Common myeloid progenitor, CD34-positive (primary cell): ENCODE results near the gene BCL7A.

Experiments
- CTCF ChIA-PET: fragments of 350-600 bp; sonication (Branson Sonifier 250); formaldehyde crosslinking; loops from one replicate; lab custom pipeline; 2021; ENCODE audit warnings: antibody characterized with exemption; lab: Charles Lee
- POLR2A ChIA-PET: fragments of 350-600 bp; sonication (Branson Sonifier 250); formaldehyde crosslinking; loops from one replicate; lab custom pipeline; 2021; ENCODE audit warnings: antibody characterized with exemption; lab: Charles Lee
- DNase-seq, 3 donors: peaks; one replicate each; pipeline versions ENCODE4 v3.0.0 to v3.0.0-alpha.2; 2013
- H3K27ac ChIP-seq, 2 experiments: 1 replicate in 1 of 2; 2 replicates in 1 of 2; pipeline ENCODE4 v1.7.0; 2013; ENCODE audit warnings: inconsistent platforms in 2 of 2, low read length in 2 of 2, mild to moderate bottlenecking in 2 of 2, low read depth in 1 of 2, moderate library complexity in 1 of 2; ENCODE audit not compliant: severe bottlenecking in 2 of 2, insufficient read depth in 1 of 2, poor library complexity in 1 of 2
- H3K27me3 ChIP-seq, 5 experiments: replicated peaks in 2 of 5; 1 replicate in 3 of 5; 2 replicates in 2 of 5; pipeline versions ENCODE4 v1.6.1 to v1.7.0; 2013; ENCODE audit warnings: low read length in 4 of 5, mild to moderate bottlenecking in 2 of 5, moderate library complexity in 2 of 5, inconsistent platforms in 1 of 5; ENCODE audit not compliant: insufficient read depth in 5 of 5, control insufficient read depth in 4 of 5
- H3K36me3 ChIP-seq, 4 experiments: 1 replicate in 2 of 4; 2 replicates in 2 of 4; pipeline versions ENCODE4 v1.6.1 to v1.7.0; 2013; ENCODE audit warnings: low read length in 3 of 4, control low read depth in 1 of 4, mild to moderate bottlenecking in 1 of 4; ENCODE audit not compliant: control insufficient read depth in 4 of 4, insufficient read depth in 4 of 4
- H3K4me1 ChIP-seq, 4 experiments: 1 replicate in 3 of 4; 2 replicates in 1 of 4; pipeline versions ENCODE4 v1.6.1 to v1.7.1; 2013; ENCODE audit warnings: low read length in 3 of 4, mild to moderate bottlenecking in 3 of 4, control low read depth in 1 of 4, inconsistent platforms in 1 of 4, moderate library complexity in 1 of 4; ENCODE audit not compliant: control insufficient read depth in 4 of 4, insufficient read depth in 4 of 4; ENCODE audit errors: control extremely low read depth in 1 of 4
- H3K4me3 ChIP-seq, 7 experiments: 1 replicate in 4 of 7; 2 replicates in 3 of 7; pipeline versions ENCODE4 v1.5.1 to v1.7.0; 2013; ENCODE audit warnings: mild to moderate bottlenecking in 7 of 7, low read length in 6 of 7, moderate library complexity in 6 of 7, inconsistent platforms in 2 of 7, low read depth in 2 of 7, control low read depth in 1 of 7; ENCODE audit not compliant: insufficient read depth in 4 of 7, control insufficient read depth in 1 of 7; ENCODE audit errors: extremely low read depth in 1 of 7
- H3K9me3 ChIP-seq, 5 experiments: 1 replicate in 4 of 5; 2 replicates in 1 of 5; pipeline versions ENCODE4 v1.6.1 to v1.7.1; 2013; ENCODE audit warnings: low read length in 4 of 5, mild to moderate bottlenecking in 2 of 5, inconsistent platforms in 1 of 5, low read depth in 1 of 5, moderate library complexity in 1 of 5; ENCODE audit not compliant: control insufficient read depth in 4 of 5, insufficient read depth in 2 of 5; ENCODE audit errors: control extremely low read depth in 1 of 5
- WGBS: methylation state at CpG from one replicate; pipeline ENCODE4 v1.1.5; 2013; ENCODE audit not compliant: insufficient coverage; 5-methylcytosine and 5-hydroxymethylcytosine counted together

The BCL7A gene

DNA sequence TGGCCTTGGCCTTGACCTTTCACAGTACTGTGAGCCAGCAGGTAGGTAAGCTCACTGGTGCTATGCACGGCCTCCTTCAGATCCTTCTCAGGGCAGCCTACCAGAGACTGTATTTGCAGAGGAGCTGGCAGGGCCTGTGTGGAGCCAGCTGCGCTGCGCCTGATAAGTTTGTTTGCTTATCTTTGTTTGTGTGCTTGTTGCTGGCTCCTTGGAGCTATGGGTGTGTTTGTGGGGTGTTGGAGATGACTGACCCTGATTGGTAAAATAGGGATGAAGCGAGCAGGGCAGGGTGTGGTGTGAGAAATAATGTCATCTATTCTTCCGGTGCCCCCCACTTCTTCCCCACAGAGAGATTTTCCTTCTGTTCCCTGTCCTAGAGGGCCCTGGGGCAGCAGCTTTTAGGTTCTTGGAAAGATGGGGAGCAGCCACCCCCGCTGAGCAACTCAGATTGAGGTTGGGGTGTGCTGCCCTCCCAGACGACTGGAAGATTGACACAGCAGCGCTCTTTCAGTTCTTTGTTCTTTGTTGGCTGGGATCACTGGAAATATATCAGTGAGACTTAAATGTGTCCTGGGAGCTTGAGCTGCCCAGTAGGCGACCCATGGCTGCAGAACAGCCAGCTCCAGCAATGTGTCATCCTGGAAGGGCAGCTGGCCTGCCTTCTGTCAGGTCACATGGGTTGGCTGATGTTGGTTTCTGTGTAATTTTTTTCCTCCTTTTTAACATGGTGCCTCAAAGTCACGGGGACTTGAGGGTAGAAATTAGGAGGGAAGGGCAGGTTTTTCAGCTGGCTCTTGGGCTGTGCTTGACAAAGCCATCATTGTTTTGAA is 76.5 kb downstream of the BCL7A start:
- POLR2A ChIA-PET, result interaction anchor here (0.6 to 1.2 kb wide), 5 partner anchors 9 to 434 kb away, joined by 3 to 5 read pairs (median 3); no protein-coding TSS in a partner anchor
- WGBS, result 67% methylated on average over 6 of the region's 10 CpGs
- peak overlapping the region; percentile 20 to 75 for H3K27ac ChIP-seq
- peak overlapping the region in 2 of 7 experiments; percentile 14 to 44 for H3K4me3 ChIP-seq
- H3K9me3 ChIP-seq, result no peaks in the 10 kb centered on the region
- H3K27me3 ChIP-seq, result no peaks in the 10 kb centered on the region
- H3K36me3 ChIP-seq, result no peaks in the 10 kb centered on the region
- peaks cover 8 to 67% (median 48%) of the 10 kb centered on the region in 4 experiments for H3K4me1 ChIP-seq
- CTCF ChIA-PET, result interaction anchor here (0.7 to 7.9 kb wide), 9 partner anchors 9 to 31 kb away, joined by 3 to 63 read pairs (median 4); partner anchors contain the start of gene MLXIP
- peak; percentile 61 to 89 (median 76) for DNase-seq

DNA sequence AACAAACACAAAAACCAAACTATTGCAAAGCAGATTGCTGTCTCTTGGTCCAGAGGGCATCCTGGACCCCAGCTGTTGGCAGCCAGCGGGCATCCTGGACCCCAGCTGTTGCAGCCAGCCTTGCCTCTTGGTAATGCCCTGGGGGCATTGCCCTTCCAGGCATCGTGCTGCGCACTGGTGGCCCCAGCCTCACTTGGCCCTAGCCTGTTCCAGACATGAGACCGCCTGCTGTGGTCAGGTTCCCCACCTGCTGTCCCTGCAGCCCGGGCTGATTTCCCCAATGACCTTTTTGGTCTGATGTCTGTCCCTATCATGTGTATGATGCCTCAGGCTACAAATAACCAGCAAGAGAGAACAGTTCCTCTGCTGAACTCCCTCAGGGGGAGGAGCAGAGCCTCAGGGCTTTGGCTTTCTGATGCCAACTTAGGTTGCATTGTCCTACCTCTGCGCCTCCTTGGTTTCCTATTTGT is 77.6 kb downstream of the BCL7A start:
- H3K9me3 ChIP-seq, result no peaks in the 10 kb centered on the region
- peak overlapping the region in 3 of 7 experiments; percentile 0 to 54 (median 6) for H3K4me3 ChIP-seq
- DNase-seq, result no peak
- no peaks in the 10 kb centered on the region for H3K27me3 ChIP-seq
- peak overlapping the region in 1 of 2 experiments; percentile 75 for H3K27ac ChIP-seq
- H3K36me3 ChIP-seq, result no peaks in the 10 kb centered on the region
- 93% methylated on average over 5 of the region's 6 CpGs for WGBS
- CTCF ChIA-PET, result interaction anchor here (1.1 to 7.9 kb wide), 6 partner anchors 13 to 307 kb away, joined by 3 to 63 read pairs (median 22); no protein-coding TSS in a partner anchor
- POLR2A ChIA-PET, result interaction anchor here (0.6 kb wide), 2 partner anchors 45 to 297 kb away, joined by 3 to 6 read pairs; no protein-coding TSS in a partner anchor
- H3K4me1 ChIP-seq, result peaks cover 8 to 67% (median 52%) of the 10 kb centered on the region in 4 experiments

DNA sequence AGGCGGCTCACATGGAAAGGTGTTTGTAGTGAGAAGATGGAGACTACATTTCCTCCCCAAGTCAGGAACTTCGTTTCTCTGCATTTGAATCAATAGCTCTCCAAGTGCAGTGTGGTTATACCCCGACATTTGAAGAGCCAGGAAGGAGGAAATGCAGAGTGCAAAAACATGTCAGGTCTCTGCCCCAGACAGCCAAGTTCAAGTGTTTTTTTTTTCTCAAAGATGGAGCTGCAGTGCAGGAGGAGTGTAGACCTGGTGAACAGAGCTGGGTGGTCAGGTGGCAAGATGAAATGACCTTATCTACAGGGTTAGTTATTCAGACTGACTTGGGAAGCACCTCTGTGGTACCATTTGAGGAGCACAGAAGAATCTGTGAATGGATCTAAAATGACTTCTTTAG is 78.2 kb downstream of the BCL7A start:
- WGBS, result 0% methylated on average over 2 of the region's 3 CpGs
- ChIA-PET CTCF (interaction anchor here (0.8 to 7.9 kb wide), 5 partner anchors 13 to 307 kb away, joined by 3 to 63 read pairs (median 5); no protein-coding TSS in a partner anchor), POLR2A (interaction anchor here (0.6 kb wide), 2 partner anchors 45 to 297 kb away, joined by 3 to 6 read pairs; no protein-coding TSS in a partner anchor)
- H3K9me3 ChIP-seq, result no peaks in the 10 kb centered on the region
- H3K4me3 ChIP-seq, result peak overlapping the region in 2 of 7 experiments; percentile 6 to 54
- no peaks in the 10 kb centered on the region for H3K27me3 ChIP-seq
- no peak for DNase-seq
- no peaks in the 10 kb centered on the region for H3K36me3 ChIP-seq
- H3K4me1 ChIP-seq, result peaks cover 8 to 66% (median 56%) of the 10 kb centered on the region in 4 experiments
- H3K27ac ChIP-seq, result peak overlapping the region in 1 of 2 experiments; percentile 75

DNA sequence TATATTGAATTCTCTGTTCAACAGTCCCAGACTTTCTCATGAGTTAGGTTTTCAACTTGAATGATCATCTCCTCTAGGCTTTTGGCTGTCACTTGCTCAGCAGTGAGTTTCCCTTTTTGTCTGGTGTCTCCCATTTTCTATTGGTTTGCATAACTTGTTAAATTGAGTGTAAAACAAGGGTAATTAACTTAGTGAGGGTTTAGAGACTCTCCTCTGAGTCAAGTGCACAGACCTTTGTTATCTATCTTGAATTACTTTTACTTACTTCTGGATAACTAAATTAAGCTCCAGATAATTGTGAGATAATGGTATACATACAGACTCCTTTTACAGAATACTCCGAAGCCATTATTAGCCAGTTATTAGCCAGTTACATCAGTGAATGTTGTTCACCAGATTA is 78.9 kb downstream of the BCL7A start:
- H3K27me3 ChIP-seq, result no peaks in the 10 kb centered on the region
- CTCF ChIA-PET, result interaction anchor here (0.8 to 7.9 kb wide), 4 partner anchors 14 to 46 kb away, joined by 3 to 63 read pairs (median 16); no protein-coding TSS in a partner anchor
- no peak overlapping the region for H3K4me3 ChIP-seq
- no CpG with 5 or more reads among the region's 1 CpG for WGBS
- H3K9me3 ChIP-seq, result no peaks in the 10 kb centered on the region
- no peak for DNase-seq
- no peaks in the 10 kb centered on the region for H3K36me3 ChIP-seq
- peaks cover 11 to 71% (median 62%) of the 10 kb centered on the region in 4 experiments for H3K4me1 ChIP-seq
- POLR2A ChIA-PET, result interaction anchor here (1.4 kb wide), 1 partner anchor 19 kb away, joined by 3 read pairs; no protein-coding TSS in a partner anchor
- no peak overlapping the region for H3K27ac ChIP-seq

DNA sequence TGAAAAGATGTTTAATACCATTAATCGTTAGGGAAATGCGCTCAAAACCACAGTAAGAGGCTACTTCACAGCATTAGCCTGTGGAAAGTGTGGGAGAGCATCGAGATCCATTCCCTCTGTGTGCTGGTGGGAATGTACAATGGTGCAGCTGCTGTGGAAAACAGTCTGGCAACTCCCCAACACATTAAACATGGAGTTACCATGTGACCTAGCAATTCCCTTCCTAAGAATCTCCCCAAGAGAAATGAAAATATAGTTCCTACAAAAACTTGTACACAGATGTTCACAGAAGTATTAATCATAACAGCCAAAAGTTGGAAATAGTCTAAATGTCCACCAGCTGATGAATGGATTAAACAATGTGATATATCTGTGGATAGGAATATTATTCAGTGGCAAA is 80.6 kb downstream of the BCL7A start:
- Histone ChIP-seq H3K4me3 (no peak overlapping the region), H3K36me3 (peaks cover 0 to 6% (median 0%) of the 10 kb centered on the region in 4 experiments), H3K4me1 (peaks cover 11 to 72% (median 59%) of the 10 kb centered on the region in 4 experiments), H3K9me3 (no peaks in the 10 kb centered on the region), H3K27ac (no peak overlapping the region), H3K27me3 (no peaks in the 10 kb centered on the region)
- WGBS, result 100% methylated on average over 2 of the region's 3 CpGs
- CTCF ChIA-PET, result interaction anchor here (1.0 to 7.9 kb wide), 7 partner anchors 9 to 39 kb away, joined by 3 to 63 read pairs (median 4); partner anchors contain the start of gene MLXIP
- no peak for DNase-seq
- POLR2A ChIA-PET, result no interaction called here

DNA sequence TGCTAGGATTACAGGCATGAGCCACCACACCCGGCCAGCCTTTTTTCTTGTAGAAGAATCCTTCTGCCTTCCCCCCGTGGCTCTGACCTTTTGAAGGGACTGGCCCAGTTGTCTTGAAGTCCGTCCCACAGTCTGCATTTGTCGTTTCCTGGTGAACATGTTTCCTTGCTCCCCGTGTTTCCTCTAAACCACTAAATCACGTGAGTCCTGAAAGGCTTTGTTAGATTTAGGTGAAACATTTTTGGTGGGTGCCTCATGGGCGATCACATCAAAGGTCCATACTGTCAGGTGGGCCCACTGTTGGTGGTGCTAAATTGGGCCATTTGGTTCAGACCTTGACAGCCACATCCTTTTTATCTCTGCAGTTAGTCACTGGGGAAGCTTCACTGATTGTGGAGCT is 83.2 kb downstream of the BCL7A start:
- ChIA-PET CTCF (interaction anchor here (1.1 to 3.5 kb wide), 6 partner anchors 15 to 51 kb away, joined by 3 to 26 read pairs (median 6); partner anchors contain the start of gene MLXIP), POLR2A (interaction anchor here (0.6 kb wide), 1 partner anchor 28 kb away, joined by 11 read pairs; no protein-coding TSS in a partner anchor)
- Histone ChIP-seq H3K4me1 (peaks cover 11 to 61% (median 39%) of the 10 kb centered on the region in 4 experiments), H3K27ac (no peak overlapping the region), H3K9me3 (no peaks in the 10 kb centered on the region), H3K4me3 (peak overlapping the region in 1 of 7 experiments; percentile 33), H3K27me3 (no peaks in the 10 kb centered on the region), H3K36me3 (peaks cover 0 to 6% (median 0%) of the 10 kb centered on the region in 4 experiments)
- 18% methylated on average over 5 of the region's 7 CpGs for WGBS
- no peak for DNase-seq
